GM06990 (cell line): ENCODE data around the gene MCRS1.

Source experiments
- DNase-seq: peaks from one replicate; pipeline ENCODE4 v3.0.0-alpha.2; 2011; ENCODE audit not compliant: insufficient read length; ENCODE audit errors: extremely low read depth
- H3K27me3 ChIP-seq: replicated peaks from 2 replicates; pipeline ENCODE4 v1.6.0; 2011; ENCODE audit warnings: low read length; ENCODE audit not compliant: control insufficient read depth, insufficient read depth
- H3K36me3 ChIP-seq: 2 replicates; pipeline ENCODE4 v1.5.1; 2011; ENCODE audit warnings: low read length; ENCODE audit not compliant: control insufficient read depth, insufficient read depth
- H3K4me3 ChIP-seq: replicated peaks from 2 replicates; pipeline ENCODE4 v1.5.1; 2011; ENCODE audit warnings: low read depth, mild to moderate bottlenecking, control low read depth, low read length
- CTCF ChIP-seq: IDR thresholded peaks from 2 replicates; pipeline ENCODE4 v1.5.1; 2011; ENCODE audit warnings: low read length, control low read depth, mild to moderate bottlenecking, inconsistent platforms; ENCODE audit not compliant: insufficient read depth, poor library complexity, severe bottlenecking

MCRS1 gene

GRCh38 chr12:49577589-49578315, 9.8 kb upstream of the MCRS1 start:
- no peaks in the 10 kb centered on the region for H3K27me3 ChIP-seq
- no peak for DNase-seq
- no peaks in the 10 kb centered on the region; the same call in none of the 2 replicates for H3K36me3 ChIP-seq
- H3K4me3 ChIP-seq: no peak overlapping the region
- no peak for TF ChIP-seq CTCF

- DNase-seq: peak; percentile 39
- H3K36me3 ChIP-seq: peaks cover 13% of the 10 kb centered on the region
- TF ChIP-seq CTCF: no peak
- no peaks in the 10 kb centered on the region for H3K27me3 ChIP-seq
- peak overlapping the region; percentile 95 for H3K4me3 ChIP-seq
These were observed 660 bp upstream of the MCRS1 start for GRCh38 chr12:49568442-49569162.

- Histone ChIP-seq H3K4me3 (peak overlapping the region; percentile 95), H3K36me3 (peaks cover 24% of the 10 kb centered on the region), H3K27me3 (no peaks in the 10 kb centered on the region)
- DNase-seq: no peak
- no peak for TF ChIP-seq CTCF
These were observed 686 bp downstream of the MCRS1 start for GRCh38 chr12:49567302-49567610.

- H3K27me3 ChIP-seq: no peaks in the 10 kb centered on the region
- TF ChIP-seq CTCF: no peak
- H3K4me3 ChIP-seq: no peak overlapping the region
- H3K36me3 ChIP-seq: peaks cover 25% of the 10 kb centered on the region
- no peak for DNase-seq
These were observed 1.6 kb downstream of the MCRS1 start for GRCh38 chr12:49566361-49566760.

GRCh38 chr12:49565406-49566265, 2.3 kb downstream of the MCRS1 start:
- no peak for DNase-seq
- no peaks in the 10 kb centered on the region for H3K27me3 ChIP-seq
- TF ChIP-seq CTCF: no peak
- H3K36me3 ChIP-seq: peaks cover 27% of the 10 kb centered on the region
- H3K4me3 ChIP-seq: no peak overlapping the region
